Keratinocyte (primary cell): ENCODE measurements around the gene SEMA4G. TPM values are rescaled to one million over a fixed set of nuclear protein-coding genes. Genes with fewer than 3 reads are reported as not detected.

Experiments
- DNase-seq: peaks from one replicate; pipeline ENCODE4 v3.0.0-alpha.2; 2011; ENCODE audit warnings: low read depth, missing footprints, low spot score
- FAIRE-seq: peaks from 2 replicates; lab custom pipeline; 2011; peaks lifted over from hg19 to GRCh38; lab: Jason Lieb, UNC
- H2AFZ ChIP-seq: 2 replicates; pipeline ENCODE4 v1.6.0; 2012; ENCODE audit warnings: low read length, control low read depth, inconsistent platforms; ENCODE audit not compliant: control insufficient read depth
- H3K27ac ChIP-seq: 2 replicates; pipeline ENCODE4 v1.5.1; 2011; ENCODE audit warnings: low read length; ENCODE audit not compliant: control insufficient read depth, insufficient read depth
- H3K27me3 ChIP-seq: 3 replicates; pipeline ENCODE4 v1.6.0; 2011; ENCODE audit warnings: low read length; ENCODE audit not compliant: control insufficient read depth, insufficient read depth; ENCODE audit errors: extremely low read depth
- H3K36me3 ChIP-seq, 2 experiments: 2 replicates in 1 of 2; 3 replicates in 1 of 2; pipeline ENCODE4 v1.5.1; 2011; ENCODE audit warnings: low read length in 2 of 2, mild to moderate bottlenecking in 1 of 2; ENCODE audit not compliant: control insufficient read depth in 2 of 2, insufficient read depth in 2 of 2; ENCODE audit errors: extremely low read depth in 1 of 2
- H3K4me1 ChIP-seq: 3 replicates; pipeline ENCODE4 v1.5.1; 2011; ENCODE audit warnings: low read length; ENCODE audit not compliant: control insufficient read depth, insufficient read depth; ENCODE audit errors: extremely low read depth
- H3K4me2 ChIP-seq: 3 replicates; pipeline ENCODE4 v1.6.0; 2011; ENCODE audit warnings: low read depth, low read length; ENCODE audit not compliant: control insufficient read depth, insufficient read depth; ENCODE audit errors: extremely low read depth
- H3K4me3 ChIP-seq, 3 experiments: fragments of 200-600 bp in 1 of 3; sonication (generic) in 1 of 3; 2 replicates in 2 of 3; 3 replicates in 1 of 3; pipeline ENCODE4 v1.5.1; 2011 to 2016; ENCODE audit warnings: low read length in 3 of 3, mild to moderate bottlenecking in 3 of 3, control low read depth in 2 of 3, inconsistent platforms in 1 of 3, low read depth in 1 of 3, mixed read lengths in 1 of 3, mixed run types in 1 of 3, moderate library complexity in 1 of 3; ENCODE audit not compliant: control insufficient read depth in 2 of 3, insufficient read depth in 2 of 3; ENCODE audit errors: extremely low read depth in 1 of 3
- H3K79me2 ChIP-seq: 2 replicates; pipeline ENCODE4 v1.6.0; 2012; ENCODE audit warnings: low read length; ENCODE audit not compliant: control insufficient read depth, insufficient read depth
- H3K9ac ChIP-seq: 3 replicates; pipeline ENCODE4 v1.6.0; 2011; ENCODE audit warnings: low read length; ENCODE audit not compliant: control insufficient read depth, insufficient read depth; ENCODE audit errors: extremely low read depth
- H3K9me1 ChIP-seq: 3 replicates; pipeline ENCODE4 v1.6.0; 2011; ENCODE audit warnings: low read length; ENCODE audit not compliant: control insufficient read depth, insufficient read depth; ENCODE audit errors: extremely low read depth
- H3K9me3 ChIP-seq: 2 replicates; pipeline ENCODE4 v1.5.1; 2012; ENCODE audit warnings: low read depth, low read length; ENCODE audit not compliant: control insufficient read depth
- H4K20me1 ChIP-seq: 3 replicates; pipeline ENCODE4 v1.6.0; 2011; ENCODE audit warnings: low read length; ENCODE audit not compliant: control insufficient read depth, insufficient read depth; ENCODE audit errors: extremely low read depth
- CTCF ChIP-seq, 3 experiments: IDR thresholded peaks in 1 of 3; conservative IDR thresholded peaks in 1 of 3; optimal IDR thresholded peaks in 1 of 3; 2 replicates in 2 of 3; 3 replicates in 1 of 3; pipeline versions ENCODE3 to v1.5.1; 2011; ENCODE audit warnings: low read length in 3 of 3, mild to moderate bottlenecking in 3 of 3, moderate library complexity in 2 of 3, control low read depth in 1 of 3, inconsistent platforms in 1 of 3; ENCODE audit not compliant: insufficient read depth in 2 of 3; ENCODE audit errors: extremely low read depth in 1 of 3
- EZH2 ChIP-seq: IDR thresholded peaks from one replicate; pipeline ENCODE4 v1.6.1; 2012; ENCODE audit warnings: inconsistent platforms, mild to moderate bottlenecking, low read length, moderate library complexity
- dilution Hi-C: fragments of 300-500 bp; cut with MboI; formaldehyde crosslinking; loops from one replicate; pipeline ENCODE4 v1.7.0; 2020; ENCODE audit warnings: low sequenced_read_pairs; ENCODE audit not compliant: extremely low pct_ligation_motif_present
- polyA plus RNA-seq, 5 experiments: library from polyadenylated mRNA; depleted of rRNA in 3 of 5; stranded (reverse) in 3 of 5; stranded (forward) in 1 of 5; unstranded in 1 of 5; fragments of >200 nt; gene quantifications; 1 replicate in 1 of 5; 2 replicates in 3 of 5; 3 replicates in 1 of 5; pipeline versions ENCODE4 v1.2.1 to v1.2.3, GENCODE V29; 2011 to 2012; ENCODE audit warnings: missing spikeins in 2 of 5, low read depth in 1 of 5, low replicate concordance in 1 of 5

The SEMA4G gene
- polyA plus RNA-seq, 1 donor (not counting 4 experiments of a cell fraction or from before 2014, with no cell fraction given) = 1.2 TPM

DNA sequence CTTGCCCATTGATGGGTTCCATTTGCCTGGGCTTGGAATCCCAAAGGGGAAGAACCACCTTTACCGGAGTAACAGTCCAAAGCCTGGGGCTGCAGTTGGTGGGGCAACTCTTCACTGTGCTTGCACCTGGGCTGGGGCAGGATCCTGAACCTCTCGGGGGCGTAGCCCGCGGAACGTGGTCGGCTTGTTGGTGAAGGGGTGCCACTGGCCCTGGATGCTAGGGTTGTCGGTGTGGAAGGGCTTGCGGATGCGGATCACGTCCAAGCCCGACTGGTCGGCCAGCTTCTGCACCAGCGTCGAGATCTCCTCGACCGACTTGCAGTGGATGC, 17.3 kb downstream of the SEMA4G start:
- H3K4me2 ChIP-seq = peak overlapping the region; percentile 97
- peak overlapping the region; percentile 85 for H3K9ac ChIP-seq
- peaks cover 17% of the 10 kb centered on the region for H3K4me1 ChIP-seq
- no peak for DNase-seq
- peaks cover 4% of the 10 kb centered on the region for H3K9me1 ChIP-seq
- H2AFZ ChIP-seq = peak overlapping the region; percentile 99
- H3K79me2 ChIP-seq = peaks cover 56% of the 10 kb centered on the region
- H3K4me3 ChIP-seq = peak overlapping the region; percentile 85 to 98 (median 87)
- H3K9me3 ChIP-seq = no peaks in the 10 kb centered on the region
- H3K36me3 ChIP-seq = peaks cover 26 to 41% of the 10 kb centered on the region in 2 experiments
- no peaks in the 10 kb centered on the region for H3K27me3 ChIP-seq
- FAIRE-seq = no peak
- TF ChIP-seq EZH2 (no peak), CTCF (optimal IDR thresholded peaks at IDR 0.05 in 1 of 3, IDR thresholded peaks at IDR 0.05 in 1 of 3, conservative IDR thresholded peaks at IDR 0.05 in 1 of 3; ENCODE audit: extremely low read depth in 1 of 3, insufficient read depth in 2 of 3, low read length in 3 of 3) (no peak)
- dilution Hi-C loops = no loop called here
- H4K20me1 ChIP-seq = no peaks in the 10 kb centered on the region
- peak overlapping the region; percentile 63 for H3K27ac ChIP-seq

DNA sequence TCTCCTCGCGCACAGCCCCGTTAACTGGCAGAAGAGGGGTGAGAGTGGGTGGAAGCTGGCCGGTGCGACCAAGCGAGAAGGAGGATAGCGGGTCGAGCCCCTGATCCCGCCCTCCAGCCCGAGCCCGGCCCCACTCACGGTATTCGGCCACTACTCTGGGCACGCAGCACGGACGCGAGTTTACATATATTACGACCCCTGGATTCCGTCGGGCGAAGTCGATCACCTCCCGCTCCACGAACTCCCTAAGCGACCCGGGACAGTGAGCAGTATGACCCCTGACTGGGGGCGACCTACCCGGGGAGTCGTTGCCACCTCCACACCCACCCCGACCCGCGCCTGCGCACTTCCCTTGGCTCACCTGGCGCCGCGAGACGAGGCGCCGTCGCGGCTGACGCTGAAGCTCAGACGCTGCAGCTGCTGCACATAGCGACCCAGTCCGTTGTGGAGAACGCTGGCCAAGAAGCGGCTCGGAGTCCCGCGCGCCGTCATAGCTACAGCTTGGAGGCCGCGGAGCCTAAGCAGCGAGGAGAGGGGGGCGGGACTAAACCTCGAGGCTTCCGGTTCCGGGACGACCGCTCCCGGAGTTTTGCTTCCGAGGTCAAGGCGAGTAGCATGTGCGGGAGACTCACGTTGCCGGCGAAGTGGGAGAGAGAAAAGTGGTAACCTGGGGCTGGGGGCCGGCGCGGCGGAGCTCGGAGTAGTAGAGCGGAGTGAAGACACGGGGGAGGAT, 17.8 kb downstream of the SEMA4G start, which contains the start of the genes MRPL43 and TWNK:
Gene MRPL43 (minus strand): TSS at position 546 of the 733 bp plus-strand sequence. CDS start 54 bp downstream, at position 492.
Gene TWNK (plus strand): TSS at position 592 of the 733 bp plus-strand sequence. CDS start 668 bp downstream, outside the sequence.
- H3K27me3 ChIP-seq = no peaks in the 10 kb centered on the region
- no peaks in the 10 kb centered on the region for H3K9me3 ChIP-seq
- peak within 1 kb of the TSS; percentile 97 for H3K4me2 ChIP-seq
- peaks cover 17% of the 10 kb centered on the region for H3K4me1 ChIP-seq
- peak within 1 kb of the TSS; percentile 63 for H3K27ac ChIP-seq
- FAIRE-seq (peak; percentile 71), DNase-seq (peak; percentile 25)
- dilution Hi-C loops = no loop called here
- H3K36me3 ChIP-seq = peaks cover 24 to 41% of the 10 kb centered on the region in 2 experiments
- H3K79me2 ChIP-seq = peaks cover 56% of the 10 kb centered on the region
- peak within 1 kb of the TSS; percentile 85 for H3K9ac ChIP-seq
- H2AFZ ChIP-seq = peak within 1 kb of the TSS; percentile 99
- no peaks in the 10 kb centered on the region for H4K20me1 ChIP-seq
- TF ChIP-seq EZH2 (no peak), CTCF (optimal IDR thresholded peaks at IDR 0.05 in 1 of 3, IDR thresholded peaks at IDR 0.05 in 1 of 3, conservative IDR thresholded peaks at IDR 0.05 in 1 of 3; ENCODE audit: extremely low read depth in 1 of 3, insufficient read depth in 2 of 3, low read length in 3 of 3) (no peak)
- H3K4me3 ChIP-seq = peak within 1 kb of the TSS; percentile 85 to 98 (median 87)
- peaks cover 4% of the 10 kb centered on the region for H3K9me1 ChIP-seq
